GM18499 (cell line): Measurements from ENCODE around the gene SNUPN.
"Not testable (repeated sequence)": the region's sequence is repeated elsewhere in the genome, so short reads cannot be mapped to it uniquely, and the experiment has no call there.

Experiments
- ATAC-seq: cut with Tn5 transposase; IDR thresholded peaks from one replicate; pipeline ENCODE4 v1.9.1; 2021; ENCODE audit warnings: moderate number of reproducible peaks; ENCODE audit not compliant: insufficient read depth, unreplicated experiment

SNUPN gene

GRCh38 chr15:75584121-75584520 is 41.4 kb downstream of the SNUPN start:
- no peak for ATAC-seq

- no peak for ATAC-seq
Observed at GRCh38 chr15:75583701-75584100, 41.8 kb downstream of the SNUPN start.

GRCh38 chr15:75582943-75583342 is 42.6 kb downstream of the SNUPN start:
- ATAC-seq = not testable (repeated sequence)

- ATAC-seq = no peak
Observed at GRCh38 chr15:75578948-75579920, 46.3 kb downstream of the SNUPN start, which contains the start of gene PTPN9. TSS of gene PTPN9 (minus strand) at chr15:75579315. CDS start at chr15:75578776, 539 bp downstream.

- ATAC-seq = no peak
Observed at GRCh38 chr15:75578173-75578947, 47.2 kb downstream of the SNUPN start.

- ATAC-seq = no peak
Observed at GRCh38 chr15:75577401-75578172, 47.9 kb downstream of the SNUPN start.

GRCh38 chr15:75573648-75574384 is 51.7 kb downstream of the SNUPN start:
- ATAC-seq = no peak

GRCh38 chr15:75570126-75570845 is 55.2 kb downstream of the SNUPN start:
- no peak for ATAC-seq

GRCh38 chr15:75565062-75565970 is 60.2 kb downstream of the SNUPN start:
- no peak for ATAC-seq

GRCh38 chr15:75561888-75562287 is 63.6 kb downstream of the SNUPN start:
- no peak for ATAC-seq

GRCh38 chr15:75559360-75559759 is 66.2 kb downstream of the SNUPN start:
- not testable (repeated sequence) for ATAC-seq

- not testable (repeated sequence) for ATAC-seq
Observed at GRCh38 chr15:75558955-75559354, 66.6 kb downstream of the SNUPN start.

GRCh38 chr15:75554717-75555116 is 70.8 kb downstream of the SNUPN start:
- no peak for ATAC-seq

- ATAC-seq = no peak
Observed at GRCh38 chr15:75553659-75554058, 71.9 kb downstream of the SNUPN start.

GRCh38 chr15:75551091-75551490 is 74.4 kb downstream of the SNUPN start:
- no peak for ATAC-seq
